ENCODE measurements around the gene COMT.

Gene COMT

GRCh38 chr22:19898831-19899567, 42.6 kb upstream of the COMT start:
- H3K4me1 ChIP-seq (ENCODE audit: control insufficient read depth in 1 of 2, insufficient read depth in 2 of 2, low read length in 2 of 2) = peaks cover 10 to 22% of the 10 kb centered on the region in 2 experiments
- H3K79me1 ChIP-seq (ENCODE audit: low read length) = peaks cover 12% of the 10 kb centered on the region
- H2BK120ac ChIP-seq (ENCODE audit: insufficient read depth, low read length, poor library complexity) = no peak overlapping the region
- no peak overlapping the region for H3K4ac ChIP-seq (ENCODE audit: low read depth, low read length)
- no peaks in the 10 kb centered on the region for H3K9me3 ChIP-seq (ENCODE audit: insufficient read depth, low read depth, low read length)
- no peak overlapping the region for H3K14ac ChIP-seq (ENCODE audit: low read length)
- peak overlapping the region; percentile 19 for H2BK12ac ChIP-seq (ENCODE audit: low read length)
- H4K8ac ChIP-seq (ENCODE audit: low read depth, low read length) = no peak overlapping the region
- no peaks in the 10 kb centered on the region for H3K79me2 ChIP-seq (ENCODE audit: control insufficient read depth, insufficient read depth, low read length, poor library complexity)
- no CpG with 5 or more reads among the region's 16 CpGs for WGBS (ENCODE audit: extremely low coverage, insufficient coverage, insufficient read length)
- no peak overlapping the region for H3K9ac ChIP-seq (ENCODE audit: low read length)
- peak overlapping the region; percentile 22 for H4K91ac ChIP-seq (ENCODE audit: low read depth, low read length)
- H3K36me3 ChIP-seq (ENCODE audit: control insufficient read depth in 1 of 2, insufficient read depth in 2 of 2, low read length in 2 of 2) = no peaks in the 10 kb centered on the region
- H2AFZ ChIP-seq (ENCODE audit: insufficient read depth, low read length, poor library complexity) = no peak overlapping the region
- peak; percentile 66 to 75 for DNase-seq
- no peak overlapping the region for H2BK5ac ChIP-seq (ENCODE audit: low read depth, low read length, poor library complexity)
- H3K4me2 ChIP-seq (ENCODE audit: low read length) = no peak overlapping the region
- H3K23ac ChIP-seq (ENCODE audit: low read length) = no peak overlapping the region
- no peak overlapping the region for H3K4me3 ChIP-seq (ENCODE audit: low read depth, low read length)
- H3K27ac ChIP-seq (ENCODE audit: low read depth, low read length) = no peak overlapping the region
- no peak overlapping the region for H4K12ac ChIP-seq (ENCODE audit: low read depth, low read length)
- H2AK5ac ChIP-seq (ENCODE audit: low read length) = no peak overlapping the region
- H3K27me3 ChIP-seq (ENCODE audit: insufficient read depth, low read length) = no peaks in the 10 kb centered on the region
- no peak overlapping the region for H3K18ac ChIP-seq (ENCODE audit: low read length)

GRCh38 chr22:19900707-19901436, 40.7 kb upstream of the COMT start:
- no peaks in the 10 kb centered on the region for H3K9me3 ChIP-seq (ENCODE audit: insufficient read depth, low read depth, low read length)
- H3K27me3 ChIP-seq (ENCODE audit: insufficient read depth, low read length) = no peaks in the 10 kb centered on the region
- no peak overlapping the region for H2AFZ ChIP-seq (ENCODE audit: insufficient read depth, low read length, poor library complexity)
- no peak overlapping the region for H2BK5ac ChIP-seq (ENCODE audit: low read depth, low read length, poor library complexity)
- H3K4ac ChIP-seq (ENCODE audit: low read depth, low read length) = no peak overlapping the region
- peaks cover 17 to 23% of the 10 kb centered on the region in 2 experiments for H3K4me1 ChIP-seq (ENCODE audit: control insufficient read depth in 1 of 2, insufficient read depth in 2 of 2, low read length in 2 of 2)
- H4K8ac ChIP-seq (ENCODE audit: low read depth, low read length) = no peak overlapping the region
- no peak for DNase-seq
- no peak overlapping the region for H3K23ac ChIP-seq (ENCODE audit: low read length)
- no peak overlapping the region for H2AK5ac ChIP-seq (ENCODE audit: low read length)
- H3K4me2 ChIP-seq (ENCODE audit: low read length) = no peak overlapping the region
- H4K91ac ChIP-seq (ENCODE audit: low read depth, low read length) = peak overlapping the region; percentile 15
- no peaks in the 10 kb centered on the region for H3K79me2 ChIP-seq (ENCODE audit: control insufficient read depth, insufficient read depth, low read length, poor library complexity)
- WGBS (ENCODE audit: extremely low coverage, insufficient coverage, insufficient read length) = no CpG with 5 or more reads among the region's 13 CpGs
- H2BK12ac ChIP-seq (ENCODE audit: low read length) = no peak overlapping the region
- peaks cover 15% of the 10 kb centered on the region for H3K79me1 ChIP-seq (ENCODE audit: low read length)
- no peak overlapping the region for H3K4me3 ChIP-seq (ENCODE audit: low read depth, low read length)
- no peak overlapping the region for H3K14ac ChIP-seq (ENCODE audit: low read length)
- no peak overlapping the region for H3K18ac ChIP-seq (ENCODE audit: low read length)
- H3K36me3 ChIP-seq (ENCODE audit: control insufficient read depth in 1 of 2, insufficient read depth in 2 of 2, low read length in 2 of 2) = no peaks in the 10 kb centered on the region
- H3K27ac ChIP-seq (ENCODE audit: low read depth, low read length) = no peak overlapping the region
- H4K12ac ChIP-seq (ENCODE audit: low read depth, low read length) = no peak overlapping the region
- no peak overlapping the region for H3K9ac ChIP-seq (ENCODE audit: low read length)
- H2BK120ac ChIP-seq (ENCODE audit: insufficient read depth, low read length, poor library complexity) = no peak overlapping the region

- H2BK5ac ChIP-seq (ENCODE audit: low read depth, low read length, poor library complexity) = no peak overlapping the region
- no peaks in the 10 kb centered on the region for H3K9me3 ChIP-seq (ENCODE audit: insufficient read depth, low read depth, low read length)
- peaks cover 13% of the 10 kb centered on the region for H3K79me1 ChIP-seq (ENCODE audit: low read length)
- peaks cover 17 to 25% of the 10 kb centered on the region in 2 experiments for H3K4me1 ChIP-seq (ENCODE audit: control insufficient read depth in 1 of 2, insufficient read depth in 2 of 2, low read length in 2 of 2)
- H3K4me3 ChIP-seq (ENCODE audit: low read depth, low read length) = no peak overlapping the region
- H2BK120ac ChIP-seq (ENCODE audit: insufficient read depth, low read length, poor library complexity) = no peak overlapping the region
- no peak for DNase-seq
- H3K27ac ChIP-seq (ENCODE audit: low read depth, low read length) = no peak overlapping the region
- H3K27me3 ChIP-seq (ENCODE audit: insufficient read depth, low read length) = no peaks in the 10 kb centered on the region
- no peaks in the 10 kb centered on the region for H3K79me2 ChIP-seq (ENCODE audit: control insufficient read depth, insufficient read depth, low read length, poor library complexity)
- no peak overlapping the region for H2BK12ac ChIP-seq (ENCODE audit: low read length)
- no peak overlapping the region for H3K4me2 ChIP-seq (ENCODE audit: low read length)
- H3K4ac ChIP-seq (ENCODE audit: low read depth, low read length) = no peak overlapping the region
- no CpG with 5 or more reads among the region's 11 CpGs for WGBS (ENCODE audit: extremely low coverage, insufficient coverage, insufficient read length)
- no peak overlapping the region for H4K12ac ChIP-seq (ENCODE audit: low read depth, low read length)
- no peaks in the 10 kb centered on the region for H3K36me3 ChIP-seq (ENCODE audit: control insufficient read depth in 1 of 2, insufficient read depth in 2 of 2, low read length in 2 of 2)
- no peak overlapping the region for H3K14ac ChIP-seq (ENCODE audit: low read length)
- H2AFZ ChIP-seq (ENCODE audit: insufficient read depth, low read length, poor library complexity) = no peak overlapping the region
- H3K23ac ChIP-seq (ENCODE audit: low read length) = no peak overlapping the region
- H2AK5ac ChIP-seq (ENCODE audit: low read length) = peak overlapping the region; percentile 32
- peak overlapping the region; percentile 15 for H4K91ac ChIP-seq (ENCODE audit: low read depth, low read length)
- no peak overlapping the region for H3K18ac ChIP-seq (ENCODE audit: low read length)
- no peak overlapping the region for H4K8ac ChIP-seq (ENCODE audit: low read depth, low read length)
- H3K9ac ChIP-seq (ENCODE audit: low read length) = no peak overlapping the region
Observed at GRCh38 chr22:19901577-19902244, 39.9 kb upstream of the COMT start.

- no peak for DNase-seq
- H2BK12ac ChIP-seq (ENCODE audit: low read length) = peak overlapping the region; percentile 38
- H4K12ac ChIP-seq (ENCODE audit: low read depth, low read length) = no peak overlapping the region
- H3K23ac ChIP-seq (ENCODE audit: low read length) = no peak overlapping the region
- no CpG with 5 or more reads among the region's 7 CpGs for WGBS (ENCODE audit: extremely low coverage, insufficient coverage, insufficient read length)
- no peak overlapping the region for H3K4ac ChIP-seq (ENCODE audit: low read depth, low read length)
- peaks cover 13% of the 10 kb centered on the region for H3K79me1 ChIP-seq (ENCODE audit: low read length)
- no peaks in the 10 kb centered on the region for H3K36me3 ChIP-seq (ENCODE audit: control insufficient read depth in 1 of 2, insufficient read depth in 2 of 2, low read length in 2 of 2)
- H2BK120ac ChIP-seq (ENCODE audit: insufficient read depth, low read length, poor library complexity) = no peak overlapping the region
- H3K14ac ChIP-seq (ENCODE audit: low read length) = no peak overlapping the region
- H3K18ac ChIP-seq (ENCODE audit: low read length) = no peak overlapping the region
- no peaks in the 10 kb centered on the region for H3K27me3 ChIP-seq (ENCODE audit: insufficient read depth, low read length)
- H3K27ac ChIP-seq (ENCODE audit: low read depth, low read length) = no peak overlapping the region
- H3K4me1 ChIP-seq (ENCODE audit: control insufficient read depth in 1 of 2, insufficient read depth in 2 of 2, low read length in 2 of 2) = peaks cover 17 to 22% of the 10 kb centered on the region in 2 experiments
- H2AK5ac ChIP-seq (ENCODE audit: low read length) = no peak overlapping the region
- H3K4me2 ChIP-seq (ENCODE audit: low read length) = no peak overlapping the region
- no peak overlapping the region for H3K4me3 ChIP-seq (ENCODE audit: low read depth, low read length)
- no peak overlapping the region for H4K8ac ChIP-seq (ENCODE audit: low read depth, low read length)
- no peak overlapping the region for H3K9ac ChIP-seq (ENCODE audit: low read length)
- no peak overlapping the region for H2AFZ ChIP-seq (ENCODE audit: insufficient read depth, low read length, poor library complexity)
- no peaks in the 10 kb centered on the region for H3K9me3 ChIP-seq (ENCODE audit: insufficient read depth, low read depth, low read length)
- no peaks in the 10 kb centered on the region for H3K79me2 ChIP-seq (ENCODE audit: control insufficient read depth, insufficient read depth, low read length, poor library complexity)
- no peak overlapping the region for H2BK5ac ChIP-seq (ENCODE audit: low read depth, low read length, poor library complexity)
- peak overlapping the region; percentile 33 for H4K91ac ChIP-seq (ENCODE audit: low read depth, low read length)
Observed at GRCh38 chr22:19902245-19902715, 39.3 kb upstream of the COMT start.
